NCI-H774 (cell line): ENCODE measurements around the gene DDX21.
"Not testable (repeated sequence)": the region's sequence is repeated elsewhere in the genome, so short reads cannot be mapped to it uniquely, and the experiment has no call there.

Experiments
- DNase-seq: peaks from one replicate; lab custom pipeline; 2025; lab: John Stamatoyannopoulos, UW

The DDX21 gene

GRCh38 chr10:68955832-68956532 is at the start of gene DDX21:
DDX21 (plus strand) TSS chr10:68956170; CDS start chr10:68956226, 56 bp downstream.
- DNase-seq: peak; percentile 85

GRCh38 chr10:68924593-68924992 is 31.4 kb upstream of the DDX21 start:
- no peak for DNase-seq

GRCh38 chr10:68925489-68925888 is 30.5 kb upstream of the DDX21 start:
- no peak for DNase-seq

GRCh38 chr10:68929157-68929556 is 26.8 kb upstream of the DDX21 start:
- not testable (repeated sequence) for DNase-seq

- not testable (repeated sequence) for DNase-seq
Measured at GRCh38 chr10:68929888-68930287, 26.1 kb upstream of the DDX21 start.

- DNase-seq: not testable (repeated sequence)
Measured at GRCh38 chr10:68932860-68933259, 23.1 kb upstream of the DDX21 start.

- no peak for DNase-seq
Measured at GRCh38 chr10:68934994-68935393, 21.0 kb upstream of the DDX21 start.

- DNase-seq: no peak
Measured at GRCh38 chr10:68938117-68938516, 17.9 kb upstream of the DDX21 start.

GRCh38 chr10:68938884-68939283 is 17.1 kb upstream of the DDX21 start:
- no peak for DNase-seq

GRCh38 chr10:68940917-68941316 is 15.1 kb upstream of the DDX21 start:
- DNase-seq: not testable (repeated sequence)

GRCh38 chr10:68950598-68950997 is 5.4 kb upstream of the DDX21 start:
- no peak for DNase-seq

GRCh38 chr10:68954904-68955303 is 1.1 kb upstream of the DDX21 start:
- DNase-seq: no peak

GRCh38 chr10:68955355-68955831 is 577 bp upstream of the DDX21 start:
- no peak for DNase-seq

- no peak for DNase-seq
Measured at GRCh38 chr10:68957284-68957615, 1.3 kb downstream of the DDX21 start.

- no peak for DNase-seq
Measured at GRCh38 chr10:68957654-68958053, 1.7 kb downstream of the DDX21 start.

- no peak for DNase-seq
Measured at GRCh38 chr10:68959695-68960527, 3.9 kb downstream of the DDX21 start.

- no peak for DNase-seq
Measured at GRCh38 chr10:68963151-68963550, 7.2 kb downstream of the DDX21 start.

- DNase-seq: no peak
Measured at GRCh38 chr10:68973975-68974374, 18.0 kb downstream of the DDX21 start.

- DNase-seq: not testable (repeated sequence)
Measured at GRCh38 chr10:68975936-68976473, 20.0 kb downstream of the DDX21 start.

GRCh38 chr10:68979738-68980137 is 23.8 kb downstream of the DDX21 start:
- not testable (repeated sequence) for DNase-seq

- no peak for DNase-seq
Measured at GRCh38 chr10:68981074-68981473, 25.1 kb downstream of the DDX21 start.

GRCh38 chr10:68982389-68982788 is 26.4 kb downstream of the DDX21 start:
- no peak for DNase-seq

- DNase-seq: no peak
Measured at GRCh38 chr10:68987611-68988010, 31.6 kb downstream of the DDX21 start.
